Endothelial cell of umbilical vein (primary cell): ENCODE measurements around the gene SLC15A2. TPM values are rescaled to one million over a fixed set of nuclear protein-coding genes. Genes with fewer than 3 reads are reported as not detected.

Experiments
- BruUV-seq: library from RNA; stranded (reverse); fragments of 400-500 nt; replicated peaks from 2 replicates; lab custom pipeline; 2021; lab: Mats Ljungman, UMichigan
- CTCF ChIA-PET: fragments of 300-600, 350-600 bp; sonication (Branson Sonifier 250); formaldehyde crosslinking; loops from one replicate; lab custom pipeline; 2021; ENCODE audit warnings: antibody characterized with exemption, inconsistent platforms; lab: Charles Lee
- POLR2A ChIA-PET: fragments of 300-600, 350-600 bp; sonication (Branson Sonifier 250); formaldehyde crosslinking; loops from one replicate; lab custom pipeline; 2021; ENCODE audit warnings: antibody characterized with exemption, inconsistent platforms; lab: Charles Lee
- DNase-seq: peaks from one replicate; pipeline ENCODE4 v3.0.0-alpha.2; 2011; ENCODE audit warnings: low read depth, low spot score
- FAIRE-seq: peaks from 2 replicates; lab custom pipeline; 2011; peaks lifted over from hg19 to GRCh38; lab: Jason Lieb, UNC
- H2AFZ ChIP-seq: 2 replicates; pipeline ENCODE4 v1.6.0; 2012; ENCODE audit warnings: low read depth, low read length, control low read depth, inconsistent platforms
- H3K27ac ChIP-seq: 2 replicates; pipeline ENCODE4 v1.5.1; 2011; ENCODE audit warnings: low read depth, mild to moderate bottlenecking, control low read depth, low read length, moderate library complexity; ENCODE audit not compliant: insufficient read depth
- H3K27me3 ChIP-seq, 2 experiments: 2 replicates each; pipeline versions ENCODE4 v1.6.0 to v1.6.1; 2011; ENCODE audit warnings: low read length in 2 of 2, mixed read lengths in 1 of 2; ENCODE audit not compliant: control insufficient read depth in 2 of 2, insufficient read depth in 2 of 2
- H3K36me3 ChIP-seq, 2 experiments: 2 replicates in 1 of 2; 3 replicates in 1 of 2; pipeline ENCODE4 v1.5.1; 2011; ENCODE audit warnings: low read length in 2 of 2, mild to moderate bottlenecking in 1 of 2, moderate library complexity in 1 of 2; ENCODE audit not compliant: control insufficient read depth in 2 of 2, insufficient read depth in 2 of 2; ENCODE audit errors: extremely low read depth in 1 of 2
- H3K4me1 ChIP-seq: 3 replicates; pipeline ENCODE4 v1.5.1; 2011; ENCODE audit warnings: mild to moderate bottlenecking, low read length; ENCODE audit not compliant: control insufficient read depth, insufficient read depth; ENCODE audit errors: extremely low read depth
- H3K4me2 ChIP-seq: 2 replicates; pipeline ENCODE4 v1.6.1; 2011; ENCODE audit warnings: low read length, control low read depth, mixed read lengths; ENCODE audit not compliant: insufficient read depth
- H3K4me3 ChIP-seq, 3 experiments: fragments of 200-600 bp in 1 of 3; sonication (generic), shearing (Covaris generic) in 1 of 3; replicated peaks in 1 of 3; 2 replicates each; pipeline ENCODE4 v1.5.1; 2011 to 2016; ENCODE audit warnings: control low read depth in 3 of 3, low read length in 3 of 3, mild to moderate bottlenecking in 2 of 3, inconsistent platforms in 1 of 3, low read depth in 1 of 3, moderate library complexity in 1 of 3; ENCODE audit not compliant: insufficient read depth in 1 of 3
- H3K79me2 ChIP-seq: 2 replicates; pipeline ENCODE4 v1.6.0; 2012; ENCODE audit warnings: low read length, inconsistent platforms; ENCODE audit not compliant: control insufficient read depth, insufficient read depth
- H3K9ac ChIP-seq: replicated peaks from 2 replicates; pipeline ENCODE3; 2011; ENCODE audit warnings: low read length, control low read depth; ENCODE audit not compliant: insufficient read depth; ENCODE audit errors: extremely low read depth
- H3K9me1 ChIP-seq: replicated peaks from 3 replicates; pipeline ENCODE4 v1.6.0; 2011; ENCODE audit warnings: mild to moderate bottlenecking, low read length; ENCODE audit not compliant: control insufficient read depth, insufficient read depth; ENCODE audit errors: extremely low read depth
- H3K9me3 ChIP-seq: replicated peaks from 2 replicates; pipeline ENCODE4 v1.5.1; 2012; ENCODE audit warnings: low read length, inconsistent platforms; ENCODE audit not compliant: control insufficient read depth, insufficient read depth
- H4K20me1 ChIP-seq: replicated peaks from 2 replicates; pipeline ENCODE3; 2011; ENCODE audit warnings: mild to moderate bottlenecking, low read length; ENCODE audit not compliant: control insufficient read depth, insufficient read depth; ENCODE audit errors: extremely low read depth
- EZH2 ChIP-seq: IDR thresholded peaks from 2 replicates; pipeline ENCODE4 v1.6.1; 2012; ENCODE audit warnings: borderline replicate concordance, low read depth, mild to moderate bottlenecking, moderate library complexity, low read length, inconsistent platforms; ENCODE audit not compliant: severe bottlenecking
- FOS ChIP-seq: IDR thresholded peaks from 2 replicates; pipeline ENCODE4 v1.6.1; 2011; ENCODE audit warnings: mild to moderate bottlenecking, low read length, moderate library complexity, borderline replicate concordance; ENCODE audit not compliant: insufficient read depth
- GATA2 ChIP-seq: IDR thresholded peaks from 2 replicates; pipeline ENCODE4 v1.7.0; 2011; ENCODE audit warnings: low read depth, mild to moderate bottlenecking, moderate library complexity, mixed read lengths, low read length; ENCODE audit not compliant: insufficient read length, insufficient read depth
- JUN ChIP-seq: IDR thresholded peaks from 2 replicates; pipeline ENCODE4 v1.6.1; 2011; ENCODE audit warnings: borderline replicate concordance, low read depth; ENCODE audit not compliant: insufficient read length, insufficient read depth
- MYC ChIP-seq: IDR thresholded peaks from one replicate; pipeline ENCODE4 v1.6.1; 2011; ENCODE audit warnings: mild to moderate bottlenecking, low read depth, low read length
- POLR2A ChIP-seq: IDR thresholded peaks from 2 replicates; pipeline ENCODE4 v1.6.1; 2012; ENCODE audit warnings: low read depth, mild to moderate bottlenecking, control low read depth, low read length
- POLR2AphosphoS5 ChIP-seq: IDR thresholded peaks from 2 replicates; pipeline ENCODE4 v1.6.1; 2012; ENCODE audit warnings: low read depth, mild to moderate bottlenecking, control low read depth, low read length, moderate library complexity; ENCODE audit not compliant: insufficient read depth
- dilution Hi-C: fragments of 300-500 bp; cut with MboI; formaldehyde crosslinking; loops from one replicate; pipeline ENCODE4 v1.15.0; 2019; ENCODE audit warnings: low sequenced_read_pairs; ENCODE audit not compliant: extremely low pct_ligation_motif_present
- intact Hi-C: fragments of 100-400 bp; cut with micrococcal nuclease; formaldehyde crosslinking; loops from one replicate; pipeline ENCODE4 v1.10.0; 2022
- polyA plus RNA-seq, 4 experiments: library from polyadenylated mRNA; depleted of rRNA in 3 of 4; stranded (reverse) in 3 of 4; unstranded in 1 of 4; fragments of >200 nt; gene quantifications; 2 replicates each; pipeline versions ENCODE4 v1.2.1 to v1.2.3, GENCODE V29; 2011 to 2012; ENCODE audit warnings: missing spikeins in 1 of 4
- total RNA-seq: library from RNA; stranded (reverse); gene quantifications from 2 replicates; pipeline ENCODE4 v1.2.3, GENCODE V29; 2021
- TF ChIP-seq, protein P1 (sequence below): IDR thresholded peaks from 2 replicates; pipeline ENCODE4 v1.6.1; 2011; ENCODE audit not compliant: insufficient read depth, insufficient read length
- TF ChIP-seq, protein P2 (sequence below), 2 donors: IDR thresholded peaks; 1 replicate in 1 of 2; 2 replicates in 1 of 2; pipeline ENCODE4 v1.5.1; 2011; ENCODE audit warnings: low read length in 2 of 2, mild to moderate bottlenecking in 2 of 2, moderate library complexity in 2 of 2, control low read depth in 1 of 2, inconsistent platforms in 1 of 2, low read depth in 1 of 2; ENCODE audit not compliant: insufficient read depth in 1 of 2; ENCODE audit errors: extremely low read depth in 1 of 2

SLC15A2 gene
- total and polyA plus RNA-seq, 2 donors (not counting 3 experiments of a cell fraction or from before 2014, with no cell fraction given) = 0.11 to 0.39 TPM

DNA sequence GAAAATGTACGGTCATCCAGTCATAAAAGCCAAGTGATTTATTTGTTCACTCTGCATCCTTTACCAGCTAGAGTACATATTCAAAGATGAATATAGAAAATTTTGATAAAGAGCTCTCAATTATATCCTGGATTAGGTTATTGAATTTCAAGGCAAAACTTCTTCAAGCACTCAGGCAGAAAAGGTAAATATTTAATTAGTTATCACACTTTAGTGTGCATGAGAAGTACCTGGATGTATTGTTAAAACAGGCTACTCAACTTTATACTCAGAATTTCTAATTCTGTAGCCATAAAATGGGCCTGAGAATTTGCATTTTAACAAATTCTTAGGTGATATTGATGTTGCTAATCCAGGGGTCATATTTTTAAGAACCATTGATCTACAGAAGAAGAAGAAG, 82.5 kb downstream of the SLC15A2 start:
- TF ChIP-seq EZH2 (no peak), FOS (no peak), JUN (no peak), POLR2A (no peak), GATA2 (no peak), MYC (no peak), POLR2AphosphoS5 (no peak)
- TF ChIP-seq, protein P1, sequence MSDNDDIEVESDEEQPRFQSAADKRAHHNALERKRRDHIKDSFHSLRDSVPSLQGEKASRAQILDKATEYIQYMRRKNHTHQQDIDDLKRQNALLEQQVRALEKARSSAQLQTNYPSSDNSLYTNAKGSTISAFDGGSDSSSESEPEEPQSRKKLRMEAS = no peak
- TF ChIP-seq, protein P2, sequence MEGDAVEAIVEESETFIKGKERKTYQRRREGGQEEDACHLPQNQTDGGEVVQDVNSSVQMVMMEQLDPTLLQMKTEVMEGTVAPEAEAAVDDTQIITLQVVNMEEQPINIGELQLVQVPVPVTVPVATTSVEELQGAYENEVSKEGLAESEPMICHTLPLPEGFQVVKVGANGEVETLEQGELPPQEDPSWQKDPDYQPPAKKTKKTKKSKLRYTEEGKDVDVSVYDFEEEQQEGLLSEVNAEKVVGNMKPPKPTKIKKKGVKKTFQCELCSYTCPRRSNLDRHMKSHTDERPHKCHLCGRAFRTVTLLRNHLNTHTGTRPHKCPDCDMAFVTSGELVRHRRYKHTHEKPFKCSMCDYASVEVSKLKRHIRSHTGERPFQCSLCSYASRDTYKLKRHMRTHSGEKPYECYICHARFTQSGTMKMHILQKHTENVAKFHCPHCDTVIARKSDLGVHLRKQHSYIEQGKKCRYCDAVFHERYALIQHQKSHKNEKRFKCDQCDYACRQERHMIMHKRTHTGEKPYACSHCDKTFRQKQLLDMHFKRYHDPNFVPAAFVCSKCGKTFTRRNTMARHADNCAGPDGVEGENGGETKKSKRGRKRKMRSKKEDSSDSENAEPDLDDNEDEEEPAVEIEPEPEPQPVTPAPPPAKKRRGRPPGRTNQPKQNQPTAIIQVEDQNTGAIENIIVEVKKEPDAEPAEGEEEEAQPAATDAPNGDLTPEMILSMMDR (IDR thresholded peaks at IDR 0.05; ENCODE audit: extremely low read depth in 1 of 2, insufficient read depth in 1 of 2, low read depth in 1 of 2, low read length in 2 of 2) = no peak
- dilution Hi-C loops = no loop called here
- Histone ChIP-seq H3K9ac (no peak overlapping the region), H3K4me1 (no peaks in the 10 kb centered on the region), H3K27me3 (peaks cover 0 to 2% of the 10 kb centered on the region in 2 experiments), H3K9me3 (no peaks in the 10 kb centered on the region), H3K27ac (no peak overlapping the region), H3K79me2 (no peaks in the 10 kb centered on the region), H3K4me3 (no peak overlapping the region), H3K9me1 (no peaks in the 10 kb centered on the region), H3K4me2 (no peak overlapping the region), H4K20me1 (no peaks in the 10 kb centered on the region), H2AFZ (no peak overlapping the region), H3K36me3 (no peaks in the 10 kb centered on the region)
- intact Hi-C loops = loop anchor here (1.0 to 5.0 kb wide), 2 partner anchors 116 to 281 kb away; no protein-coding TSS in a partner anchor
- ChIA-PET POLR2A (no interaction called here), CTCF (interaction anchor here (1.7 kb wide), 1 partner anchor 117 kb away, joined by 18 read pairs; no protein-coding TSS in a partner anchor)
- no TSS peak for BruUV-seq
- FAIRE-seq = no peak
- no peak for DNase-seq
